A673 (cell line): ENCODE results near the gene PMP22. TPM values are rescaled to one million over a fixed set of nuclear protein-coding genes. Genes with fewer than 3 reads are reported as not detected.
A peak's percentile ranks its signal among the peaks of the same experiment; 100 is the strongest.

Experiments
- BruUV-seq: library from RNA; stranded (reverse); fragments of 400-500 nt; replicated peaks from 2 replicates; lab custom pipeline; 2021; lab: Mats Ljungman, UMichigan
- CTCF ChIA-PET: fragments of 300-600 bp; sonication (Branson Sonifier 250); formaldehyde crosslinking; loops from one replicate; lab custom pipeline; 2022; ENCODE audit warnings: antibody characterized with exemption; lab: Charles Lee
- POLR2A ChIA-PET: fragments of 300-600 bp; sonication (Branson Sonifier 250); formaldehyde crosslinking; loops from one replicate; lab custom pipeline; 2022; ENCODE audit warnings: antibody characterized with exemption; ENCODE audit not compliant: low non-redundant PET; lab: Charles Lee
- DNase-seq: peaks from one replicate; pipeline ENCODE4 v3.0.0-alpha.2; 2015; ENCODE audit warnings: low spot score
- H3K27ac ChIP-seq: fragments of 200-600 bp; sonication (generic); 2 replicates; pipeline ENCODE4 v1.5.1; 2016; ENCODE audit warnings: mixed run types, low read depth, mild to moderate bottlenecking, mixed read lengths, antibody characterized with exemption, low read length; ENCODE audit not compliant: poor library complexity, severe bottlenecking
- H3K27me3 ChIP-seq: fragments of 200-600 bp; sonication (generic); replicated peaks from 2 replicates; pipeline ENCODE4 v1.6.1; 2017; ENCODE audit warnings: mixed run types, low read depth, mild to moderate bottlenecking, mixed read lengths, antibody characterized with exemption, low read length; ENCODE audit not compliant: insufficient read depth, poor library complexity
- H3K36me3 ChIP-seq: fragments of 200-600 bp; sonication (generic); 2 replicates; pipeline ENCODE4 v1.6.1; 2016; ENCODE audit warnings: mixed run types, mild to moderate bottlenecking, mixed read lengths, antibody characterized with exemption, low read length; ENCODE audit not compliant: insufficient read depth, poor library complexity, severe bottlenecking
- H3K4me1 ChIP-seq: fragments of 200-600 bp; sonication (generic); 2 replicates; pipeline ENCODE4 v1.6.1; 2017; ENCODE audit warnings: mixed run types, mild to moderate bottlenecking, mixed read lengths, antibody characterized with exemption, low read length; ENCODE audit not compliant: insufficient read depth, poor library complexity, severe bottlenecking
- H3K4me3 ChIP-seq: fragments of 200-600 bp; sonication (generic); 2 replicates; pipeline ENCODE4 v1.5.1; 2016; ENCODE audit warnings: low read depth, mixed run types, mild to moderate bottlenecking, mixed read lengths, low read length; ENCODE audit not compliant: poor library complexity, severe bottlenecking
- H3K9me3 ChIP-seq: fragments of 200-600 bp; sonication (generic); 2 replicates; pipeline ENCODE4 v1.6.1; 2016; ENCODE audit warnings: mixed run types, low read depth, mild to moderate bottlenecking, mixed read lengths, antibody characterized with exemption, low read length; ENCODE audit not compliant: poor library complexity, severe bottlenecking
- CTCF ChIP-seq: fragments of 300-800, 200-600 bp; sonication (generic); conservative IDR thresholded peaks from 2 replicates; pipeline ENCODE4 v1.5.1; 2017; ENCODE audit warnings: low read depth, mild to moderate bottlenecking, antibody characterized with exemption, low read length, moderate library complexity, mixed read lengths
- EZH2 ChIP-seq: fragments of 200-600 bp; sonication (generic); IDR thresholded peaks from 2 replicates; pipeline ENCODE4 v1.6.1; 2017; ENCODE audit warnings: borderline replicate concordance, low read depth, mild to moderate bottlenecking, mixed read lengths, antibody characterized with exemption, low read length; ENCODE audit not compliant: poor library complexity, severe bottlenecking
- intact Hi-C: fragments of 100-400 bp; cut with micrococcal nuclease; formaldehyde crosslinking; loops from one replicate; pipeline ENCODE4 v1.10.0; 2022; ENCODE audit not compliant: unreplicated experiment
- total RNA-seq: library from RNA; stranded (reverse); gene quantifications from 2 replicates; pipeline ENCODE4 v1.2.3, GENCODE V29; 2021

Gene PMP22
- total RNA-seq, 1 experiment from 2014 or later = not detected

- DNase-seq = no peak
- POLR2A ChIA-PET = no interaction called here
- BruUV-seq = no TSS peak
- TF ChIP-seq CTCF (no peak), EZH2 (no peak)
- Histone ChIP-seq H3K27me3 (peaks cover 72% of the 10 kb centered on the region), H3K4me1 (no peaks in the 10 kb centered on the region), H3K36me3 (no peaks in the 10 kb centered on the region), H3K4me3 (no peak overlapping the region), H3K27ac (no peak overlapping the region), H3K9me3 (no peaks in the 10 kb centered on the region)
- CTCF ChIA-PET = interaction anchor here (2.1 kb wide), 1 partner anchor 239 kb away, joined by 5 read pairs; no protein-coding TSS in a partner anchor
- intact Hi-C loops = no loop called here
Observed at GRCh38 chr17:15263680-15264079, 1.4 kb downstream of the PMP22 start.

GRCh38 chr17:15263206-15263579, 1.9 kb downstream of the PMP22 start:
- peak; percentile 4 for DNase-seq
- Histone ChIP-seq H3K27me3 (peaks cover 67% of the 10 kb centered on the region), H3K27ac (no peak overlapping the region), H3K36me3 (no peaks in the 10 kb centered on the region), H3K4me1 (no peaks in the 10 kb centered on the region), H3K4me3 (no peak overlapping the region), H3K9me3 (no peaks in the 10 kb centered on the region)
- CTCF ChIA-PET = interaction anchor here (2.1 kb wide), 1 partner anchor 240 kb away, joined by 5 read pairs; no protein-coding TSS in a partner anchor
- intact Hi-C loops = no loop called here
- TF ChIP-seq CTCF (no peak), EZH2 (peak; percentile 85)
- BruUV-seq = no TSS peak
- POLR2A ChIA-PET = no interaction called here

GRCh38 chr17:15262291-15263205, 2.6 kb downstream of the PMP22 start:
- Histone ChIP-seq H3K36me3 (no peaks in the 10 kb centered on the region), H3K4me1 (no peaks in the 10 kb centered on the region), H3K27me3 (peaks cover 67% of the 10 kb centered on the region), H3K27ac (no peak overlapping the region), H3K4me3 (no peak overlapping the region), H3K9me3 (no peaks in the 10 kb centered on the region)
- BruUV-seq = no TSS peak
- intact Hi-C loops = no loop called here
- CTCF ChIA-PET = interaction anchor here (2.1 kb wide), 1 partner anchor 240 kb away, joined by 5 read pairs; no protein-coding TSS in a partner anchor
- POLR2A ChIA-PET = no interaction called here
- TF ChIP-seq CTCF (no peak), EZH2 (peak; percentile 85)
- no peak for DNase-seq
